Endodermal cell (in vitro differentiated cells): Measurements from ENCODE around the gene NKD1. TPM values are rescaled to one million over a fixed set of nuclear protein-coding genes. Genes with fewer than 3 reads are reported as not detected.

Source experiments
- DNase-seq: peaks from one replicate; pipeline ENCODE4 v3.0.0-alpha.2; 2017
- H3K27ac ChIP-seq: 2 replicates; pipeline ENCODE4 v1.5.1; 2013; ENCODE audit warnings: mild to moderate bottlenecking, low read depth, low read length, moderate library complexity
- H3K27me3 ChIP-seq: 2 replicates; pipeline ENCODE4 v1.6.1; 2013; ENCODE audit warnings: mild to moderate bottlenecking, low read length, moderate library complexity; ENCODE audit not compliant: insufficient read depth, control insufficient read depth, poor library complexity, severe bottlenecking
- H3K36me3 ChIP-seq: 2 replicates; pipeline ENCODE4 v1.7.0; 2013; ENCODE audit warnings: mild to moderate bottlenecking, low read length, moderate library complexity; ENCODE audit not compliant: control insufficient read depth, insufficient read depth
- H3K4me1 ChIP-seq: one replicate; pipeline ENCODE4 v1.7.0; 2013; ENCODE audit warnings: low read length; ENCODE audit not compliant: control insufficient read depth, insufficient read depth
- H3K4me3 ChIP-seq: 2 replicates; pipeline ENCODE4 v1.5.1; 2013; ENCODE audit warnings: mild to moderate bottlenecking, low read length, moderate library complexity
- H3K9ac ChIP-seq: 2 replicates; pipeline ENCODE4 v1.6.1; 2013; ENCODE audit warnings: mild to moderate bottlenecking, low read length, moderate library complexity; ENCODE audit not compliant: poor library complexity, severe bottlenecking; ENCODE audit errors: extremely low read depth
- H3K9me3 ChIP-seq: 2 replicates; pipeline ENCODE4 v1.6.1; 2013; ENCODE audit warnings: mild to moderate bottlenecking, low read length, moderate library complexity; ENCODE audit not compliant: control insufficient read depth
- H3K27ac Mint-ChIP-seq: 2 replicates; pipeline ENCODE4 v1.8.0; 2020; ENCODE audit warnings: mixed read lengths
- H3K27me3 Mint-ChIP-seq: 2 replicates; pipeline ENCODE4 v1.8.0; 2021; ENCODE audit warnings: mild to moderate bottlenecking, mixed read lengths; ENCODE audit not compliant: insufficient read depth
- H3K36me3 Mint-ChIP-seq: 2 replicates; pipeline ENCODE4 v1.8.0; 2020; ENCODE audit warnings: low read depth, mixed read lengths
- H3K4me1 Mint-ChIP-seq: 2 replicates; pipeline ENCODE4 v1.8.0; 2020; ENCODE audit warnings: mixed read lengths
- H3K4me3 Mint-ChIP-seq: 2 replicates; pipeline ENCODE4 v1.8.0; 2020; ENCODE audit warnings: mild to moderate bottlenecking, moderate library complexity, mixed read lengths
- H3K9me3 Mint-ChIP-seq: 2 replicates; pipeline ENCODE4 v1.8.0; 2020; ENCODE audit warnings: mild to moderate bottlenecking, mixed read lengths
- CTCF ChIP-seq: fragments of 200-600 bp; sonication (generic); conservative IDR thresholded peaks from 2 replicates; pipeline ENCODE4 v1.5.0; 2021; ENCODE audit warnings: antibody characterized with exemption, mild to moderate bottlenecking
- WGBS, 2 experiments: methylation state at CpG; one replicate each; pipeline versions ENCODE4 v1.1.5 to v1.1.7; 2013; ENCODE audit warnings: missing lambda C conversion rate in 2 of 2, mixed read lengths in 1 of 2; ENCODE audit not compliant: insufficient coverage in 1 of 2, insufficient read length in 1 of 2; 5-methylcytosine and 5-hydroxymethylcytosine counted together
- total RNA-seq, 2 donors: library from RNA; stranded (reverse); fragmentation: NEBNext Ultra II Directional in 1 of 2; extraction: Animal tissue kit (Norgen Biotek cat#: 25700) in 1 of 2; gene quantifications; 2 replicates in 1 of 2; 3 replicates in 1 of 2; pipeline ENCODE4 v1.2.1, GENCODE V29; 2021

Gene NKD1
- total RNA-seq, 2 donors from 2014 or later, result 7.0 to 9.5 TPM

- Histone ChIP-seq H3K4me3 (no peak overlapping the region), H3K27ac (no peak overlapping the region), H3K4me1 (peaks cover 10% of the 10 kb centered on the region), H3K9ac (no peak overlapping the region), H3K27me3 (peaks cover 14% of the 10 kb centered on the region), H3K9me3 (no peaks in the 10 kb centered on the region), H3K36me3 (no peaks in the 10 kb centered on the region)
- no peak for TF ChIP-seq CTCF
- no peak overlapping the region for H3K27ac Mint-ChIP-seq
- 86% methylated on average over 1 to 2 of the region's 2 CpGs for WGBS, 2 experiments
- DNase-seq, result no peak
- H3K27me3 Mint-ChIP-seq, result peaks cover 19% of the 10 kb centered on the region
- H3K4me1 Mint-ChIP-seq, result peaks cover 25% of the 10 kb centered on the region
- no peaks in the 10 kb centered on the region for H3K36me3 Mint-ChIP-seq
- H3K4me3 Mint-ChIP-seq, result no peak overlapping the region
- H3K9me3 Mint-ChIP-seq, result peaks cover 4% of the 10 kb centered on the region
These were observed 2.1 kb upstream of the NKD1 start for GRCh38 chr16:50546125-50546524.

GRCh38 chr16:50547340-50548124 lies 664 bp upstream of the NKD1 start:
- no peak overlapping the region for H3K4me3 ChIP-seq
- no peaks in the 10 kb centered on the region for H3K9me3 ChIP-seq
- peak; percentile 61 for TF ChIP-seq CTCF
- no peaks in the 10 kb centered on the region for H3K36me3 Mint-ChIP-seq
- peaks cover 10% of the 10 kb centered on the region for H3K4me1 ChIP-seq
- H3K36me3 ChIP-seq, result no peaks in the 10 kb centered on the region
- peaks cover 25% of the 10 kb centered on the region for H3K4me1 Mint-ChIP-seq
- WGBS, 2 experiments, result 6 to 9% methylated on average over 20 to 50 of the region's 50 CpGs
- peaks cover 4% of the 10 kb centered on the region for H3K9me3 Mint-ChIP-seq
- H3K4me3 Mint-ChIP-seq, result peak overlapping the region; percentile 59
- no peak overlapping the region for H3K9ac ChIP-seq
- peak; percentile 87 for DNase-seq
- H3K27ac Mint-ChIP-seq, result no peak overlapping the region
- H3K27me3 ChIP-seq, result peaks cover 14% of the 10 kb centered on the region
- no peak overlapping the region for H3K27ac ChIP-seq
- H3K27me3 Mint-ChIP-seq, result peaks cover 19% of the 10 kb centered on the region

- no peak overlapping the region for H3K27ac ChIP-seq
- peaks cover 10% of the 10 kb centered on the region for H3K4me1 ChIP-seq
- no peak for TF ChIP-seq CTCF
- Mint-ChIP-seq H3K36me3 (no peaks in the 10 kb centered on the region), H3K27ac (no peak overlapping the region), H3K4me3 (peak overlapping the region; percentile 59), H3K4me1 (peaks cover 23% of the 10 kb centered on the region), H3K27me3 (peaks cover 19% of the 10 kb centered on the region), H3K9me3 (no peaks in the 10 kb centered on the region)
- no peaks in the 10 kb centered on the region for H3K9me3 ChIP-seq
- no peaks in the 10 kb centered on the region for H3K36me3 ChIP-seq
- peak overlapping the region; percentile 20 for H3K9ac ChIP-seq
- H3K4me3 ChIP-seq, result peak overlapping the region; percentile 75
- 23 to 39% methylated on average over 24 to 46 of the region's 46 CpGs for WGBS, 2 experiments
- no peak for DNase-seq
- H3K27me3 ChIP-seq, result peaks cover 14% of the 10 kb centered on the region
These were observed 839 bp downstream of the NKD1 start for GRCh38 chr16:50548909-50549560.
